OCI-LY3 (cell line): ENCODE measurements around the gene SFXN2.
A peak's percentile ranks its signal among the peaks of the same experiment; 100 is the strongest.

Source experiments
- H2AFZ ChIP-seq: fragments of 200-600, 300-600 bp; shearing (Covaris generic); 2 replicates; pipeline ENCODE4 v1.6.0; 2014; ENCODE audit warnings: antibody characterized with exemption, low read depth, low read length
- H3K27ac ChIP-seq: fragments of 200-600, 300-600 bp; sonication (generic); 2 replicates; pipeline ENCODE4 v1.5.1; 2014; ENCODE audit warnings: mild to moderate bottlenecking, low read length, moderate library complexity, mixed read lengths
- H3K27me3 ChIP-seq: fragments of 200-600, 300-600 bp; sonication (generic); 2 replicates; pipeline ENCODE4 v1.6.1; 2014; ENCODE audit warnings: low read depth, low read length, mixed read lengths
- H3K36me3 ChIP-seq: fragments of 200-600, 300-600 bp; sonication (generic); replicated peaks from 2 replicates; pipeline ENCODE3; 2014; ENCODE audit warnings: low read depth, low read length, mixed read lengths
- H3K4me1 ChIP-seq: fragments of 300-600, 200-600 bp; sonication (generic); 2 replicates; pipeline ENCODE4 v1.6.1; 2014; ENCODE audit warnings: low read length, mixed read lengths
- H3K4me2 ChIP-seq: fragments of 200-600, 300-600 bp; sonication (generic); 2 replicates; pipeline ENCODE4 v1.6.1; 2014; ENCODE audit warnings: low read length, mixed read lengths
- H3K4me3 ChIP-seq: fragments of 300-600, 200-600 bp; sonication (generic); 2 replicates; pipeline ENCODE4 v1.5.1; 2014; ENCODE audit warnings: antibody characterized with exemption, mild to moderate bottlenecking, low read length, moderate library complexity
- H3K79me2 ChIP-seq: fragments of 300-600, 200-600 bp; shearing (Covaris generic); 2 replicates; pipeline ENCODE4 v1.6.1; 2014; ENCODE audit warnings: mild to moderate bottlenecking, low read length, mixed read lengths
- H3K9ac ChIP-seq: fragments of 300-600, 200-600 bp; shearing (Covaris generic); 2 replicates; pipeline ENCODE4 v1.6.0; 2014; ENCODE audit warnings: mild to moderate bottlenecking, low read length, moderate library complexity
- H3K9me3 ChIP-seq: fragments of 200-600, 300-600 bp; shearing (Covaris generic); 2 replicates; pipeline ENCODE4 v1.6.1; 2014; ENCODE audit warnings: low read length, mixed read lengths; ENCODE audit not compliant: insufficient read depth
- H4K20me1 ChIP-seq: fragments of 200-600, 300-600 bp; sonication (generic); 2 replicates; pipeline ENCODE4 v1.6.1; 2016; ENCODE audit warnings: low read length, mixed read lengths; ENCODE audit not compliant: insufficient read depth
- CTCF ChIP-seq: fragments of 200-600, 300-600 bp; sonication (generic); IDR thresholded peaks from 2 replicates; pipeline ENCODE4 v1.5.1; 2014; ENCODE audit warnings: antibody characterized with exemption, low read length, low read depth
- EZH2phosphoT487 ChIP-seq: fragments of 200-600 bp; shearing (Covaris generic); IDR thresholded peaks from 2 replicates; pipeline ENCODE4 v1.6.1; 2018; ENCODE audit warnings: antibody characterized with exemption, mixed run types, low read depth

The SFXN2 gene

GRCh38 chr10:102767428-102768160, 53.2 kb downstream of the SFXN2 start:
- no peak for TF ChIP-seq EZH2phosphoT487
- no peak for TF ChIP-seq CTCF
- Histone ChIP-seq H3K9ac (no peak overlapping the region), H3K4me1 (peaks cover 21% of the 10 kb centered on the region)

GRCh38 chr10:102769375-102770107, 55.1 kb downstream of the SFXN2 start:
- H3K79me2 ChIP-seq = no peaks in the 10 kb centered on the region; the same call in 1 of the 2 replicates
- H3K36me3 ChIP-seq = no peaks in the 10 kb centered on the region
- TF ChIP-seq EZH2phosphoT487 (no peak), CTCF (no peak)
- no peaks in the 10 kb centered on the region for H3K27me3 ChIP-seq
- H3K4me2 ChIP-seq = no peak overlapping the region
- peaks cover 39% of the 10 kb centered on the region for H3K4me1 ChIP-seq
- H3K9me3 ChIP-seq = no peaks in the 10 kb centered on the region
- no peak overlapping the region for H3K27ac ChIP-seq
- H4K20me1 ChIP-seq = peaks cover 8% of the 10 kb centered on the region; the same call in 1 of the 2 replicates
- no peak overlapping the region for H3K4me3 ChIP-seq
- H3K9ac ChIP-seq = no peak overlapping the region
- no peak overlapping the region for H2AFZ ChIP-seq

More at GRCh38 chr10:102767428-102768160, 53.2 kb downstream of the SFXN2 start:
- H3K4me2 ChIP-seq = peak overlapping the region; percentile 5; the same call in 1 of the 2 replicates
- H3K36me3 ChIP-seq = no peaks in the 10 kb centered on the region
- H3K4me3 ChIP-seq = no peak overlapping the region
- no peak overlapping the region for H3K27ac ChIP-seq
- H3K9me3 ChIP-seq = no peaks in the 10 kb centered on the region
- H4K20me1 ChIP-seq = no peaks in the 10 kb centered on the region
- no peak overlapping the region for H2AFZ ChIP-seq
- no peaks in the 10 kb centered on the region; the same call in 1 of the 2 replicates for H3K79me2 ChIP-seq
- no peaks in the 10 kb centered on the region for H3K27me3 ChIP-seq

GRCh38 chr10:102770108-102770482, 55.7 kb downstream of the SFXN2 start:
- H3K9ac ChIP-seq = no peak overlapping the region
- no peak overlapping the region for H3K4me2 ChIP-seq
- no peak overlapping the region for H2AFZ ChIP-seq
- H3K9me3 ChIP-seq = no peaks in the 10 kb centered on the region
- H4K20me1 ChIP-seq = peaks cover 8% of the 10 kb centered on the region; the same call in 1 of the 2 replicates
- H3K79me2 ChIP-seq = no peaks in the 10 kb centered on the region; the same call in 1 of the 2 replicates
- TF ChIP-seq CTCF = no peak
- no peak for TF ChIP-seq EZH2phosphoT487
- H3K27me3 ChIP-seq = no peaks in the 10 kb centered on the region
- peaks cover 39% of the 10 kb centered on the region for H3K4me1 ChIP-seq
- H3K27ac ChIP-seq = no peak overlapping the region
- H3K36me3 ChIP-seq = no peaks in the 10 kb centered on the region
- H3K4me3 ChIP-seq = no peak overlapping the region

GRCh38 chr10:102770792-102771191, 56.4 kb downstream of the SFXN2 start:
- H2AFZ ChIP-seq = no peak overlapping the region
- H3K27me3 ChIP-seq = no peaks in the 10 kb centered on the region
- H4K20me1 ChIP-seq = peaks cover 8% of the 10 kb centered on the region; the same call in 1 of the 2 replicates
- no peak overlapping the region for H3K4me2 ChIP-seq
- H3K9me3 ChIP-seq = no peaks in the 10 kb centered on the region
- TF ChIP-seq EZH2phosphoT487 (no peak), CTCF (no peak)
- H3K9ac ChIP-seq = no peak overlapping the region
- no peaks in the 10 kb centered on the region for H3K36me3 ChIP-seq
- no peaks in the 10 kb centered on the region; the same call in 1 of the 2 replicates for H3K79me2 ChIP-seq
- H3K4me3 ChIP-seq = no peak overlapping the region
- peaks cover 39% of the 10 kb centered on the region for H3K4me1 ChIP-seq
- H3K27ac ChIP-seq = no peak overlapping the region
